ENCODE measurements around the gene GNG3. TPM values are rescaled to one million over a fixed set of nuclear protein-coding genes. Genes with fewer than 3 reads are reported as not detected.

The GNG3 gene
- total and polyA plus RNA-seq, 2 of the 4 experiments (the other 2 are of a cell fraction): not detected

- no peak for TF ChIP-seq RCOR1 (IDR thresholded peaks at IDR 0.05; ENCODE audit: insufficient replicate concordance, low read length)
Measured at GRCh38 chr11:62709247-62710000, 1.9 kb downstream of the GNG3 start (continued).

- CTCF ChIA-PET: no interaction called here
- WGBS, 2 experiments (ENCODE audit: extremely low coverage in 2 of 2, insufficient read length in 1 of 2): 93% methylated on average over 3 of the region's 7 CpGs; no CpG with 5 or more reads in 1 of the 2 experiments
- Histone ChIP-seq H2BK120ac (ENCODE audit: low read depth, low read length) (peak overlapping the region; percentile 45; the same call in 1 of the 2 replicates), H3K27me3 (ENCODE audit: control insufficient read depth, insufficient read depth, low read length) (no peaks in the 10 kb centered on the region), H3K4me2 (ENCODE audit: low read depth, low read length) (peak overlapping the region; percentile 81), H2BK5ac (ENCODE audit: low read depth, low read length, poor library complexity, severe bottlenecking) (peak overlapping the region; percentile 82), H2BK15ac (ENCODE audit: low read depth, low read length) (no peak overlapping the region), H3K4me3 (ENCODE audit: insufficient read depth, low read depth, low read length) (peak overlapping the region; percentile 41), H3K4me1 (ENCODE audit: control insufficient read depth, insufficient read depth, low read length) (peaks cover 20% of the 10 kb centered on the region), H3K27ac (ENCODE audit: insufficient read depth, low read length) (peak overlapping the region; percentile 93), H2BK20ac (ENCODE audit: low read depth, low read length) (no peak overlapping the region), H3K23ac (ENCODE audit: low read depth, low read length) (peak overlapping the region; percentile 89), H4K20me1 (ENCODE audit: insufficient read depth, low read length) (no peaks in the 10 kb centered on the region), H4K5ac (ENCODE audit: low read depth, low read length) (peak overlapping the region; percentile 92), H3K79me1 (ENCODE audit: low read depth in 1 of 2, low read length in 2 of 2) (peaks cover 25 to 67% of the 10 kb centered on the region in 2 experiments), H3K56ac (ENCODE audit: extremely low read depth, insufficient read depth, low read length) (peak overlapping the region; percentile 83), H2AK9ac (replicated peaks; ENCODE audit: low read depth, low read length, poor library complexity) (peak overlapping the region; percentile 97), H4K8ac (ENCODE audit: low read depth in 2 of 2, low read length in 2 of 2) (peak overlapping the region; percentile 93 to 98), H4K91ac (ENCODE audit: insufficient read depth, low read depth, low read length) (peak overlapping the region; percentile 87), H3K4ac (ENCODE audit: low read depth, low read length) (peak overlapping the region; percentile 93), H3K36me3 (ENCODE audit: control insufficient read depth, insufficient read depth, low read length) (peaks cover 31% of the 10 kb centered on the region), H3K18ac (ENCODE audit: low read depth, low read length) (peak overlapping the region; percentile 58; the same call in 1 of the 2 replicates), H2AFZ (replicated peaks; ENCODE audit: low read length, poor library complexity) (peak overlapping the region; percentile 90), H3K9me3 (ENCODE audit: control insufficient read depth, insufficient read depth, low read length) (no peaks in the 10 kb centered on the region), H3K9ac (ENCODE audit: low read depth, low read length) (peak overlapping the region; percentile 84), H3K14ac (replicated peaks; ENCODE audit: low read depth, low read length) (peak overlapping the region; percentile 94), H2AK5ac (ENCODE audit: low read depth, low read length) (peak overlapping the region; percentile 91), H3K9me1 (ENCODE audit: insufficient read depth, low read length) (peaks cover 17% of the 10 kb centered on the region)
- TF ChIP-seq SMC3 (IDR thresholded peaks at IDR 0.05; ENCODE audit: low read depth, low read length) (no peak), NFE2L2 (IDR thresholded peaks at IDR 0.05; ENCODE audit: low read depth, low read length) (no peak), MXI1 (IDR thresholded peaks at IDR 0.05; ENCODE audit: borderline replicate concordance, low read depth, low read length) (no peak), MAZ (IDR thresholded peaks at IDR 0.05; ENCODE audit: borderline replicate concordance, low read depth, low read length) (no peak), POLR2A (IDR thresholded peaks at IDR 0.05; ENCODE audit: low read depth, low read length) (no peak), RFX5 (IDR thresholded peaks at IDR 0.05; ENCODE audit: low read depth, low read length) (no peak), CTCF (conservative IDR thresholded peaks at IDR 0.05; ENCODE audit: low read depth, low read length) (no peak), BHLHE40 (IDR thresholded peaks at IDR 0.05; ENCODE audit: low read depth, low read length) (no peak), ELK1 (IDR thresholded peaks at IDR 0.05; ENCODE audit: borderline replicate concordance, low read depth, low read length) (no peak), FOS (IDR thresholded peaks at IDR 0.05; ENCODE audit: low read depth, low read length) (no peak), MAFK (IDR thresholded peaks at IDR 0.05; ENCODE audit: low read depth, low read length) (no peak)
- in situ Hi-C loops (cut with MboI; ENCODE audit: low sequenced_read_pairs): no loop called here
- intact Hi-C loops (cut with micrococcal nuclease): no loop called here
- POLR2A ChIA-PET (ENCODE audit: unreplicated experiment): interaction anchor here (0.5 to 2.1 kb wide), 2 partner anchors 18 to 1475 kb away, joined by 6 to 7 read pairs; partner anchors contain the start of genes HNRNPUL2 and TTC9C
- BruUV-seq (replicated peaks): no TSS peak
- dilution Hi-C loops (cut with HindIII; ENCODE audit: low sequenced_read_pairs, unreplicated experiment): no loop called here
- no peak for ATAC-seq (ENCODE audit: low read depth)
- no peak for DNase-seq
Measured at GRCh38 chr11:62710001-62710345, 2.5 kb downstream of the GNG3 start.

Measured in IMR-90 (cell line).